Adrenal gland (tissue), 12 donors: ENCODE results near the gene CPNE7. TPM values are rescaled to one million over a fixed set of nuclear protein-coding genes. Genes with fewer than 3 reads are reported as not detected.

Experiments
- DNase-seq, 7 donors: peaks; one replicate each; pipeline ENCODE4 v3.0.0-alpha.2; 2019 to 2020
- H3K27ac ChIP-seq, 5 donors: fragments of 200-600 bp; sonication (generic) in 4 of 5; 1 replicate in 3 of 5; 2 replicates in 2 of 5; pipeline versions ENCODE4 v1.5.1 to v1.8.0; 2016 to 2020; ENCODE audit warnings: mild to moderate bottlenecking in 1 of 5
- H3K27me3 ChIP-seq: fragments of 200-600 bp; 2 replicates; pipeline ENCODE4 v1.8.0; 2021
- H3K36me3 ChIP-seq, 2 donors: fragments of 200-600 bp; replicated peaks in 1 of 2; 1 replicate in 1 of 2; 2 replicates in 1 of 2; pipeline versions ENCODE4 v1.5.1 to v1.8.0; 2018 to 2022
- H3K4me1 ChIP-seq, 2 donors: fragments of 200-600 bp; replicated peaks in 1 of 2; 1 replicate in 1 of 2; 2 replicates in 1 of 2; pipeline versions ENCODE4 v1.5.1 to v1.8.0; 2018 to 2021
- H3K4me3 ChIP-seq, 4 donors: fragments of 200-600 bp; sonication (generic) in 3 of 4; one replicate each; pipeline ENCODE4 v1.5.1; 2016 to 2018
- H3K9me3 ChIP-seq, 3 donors: fragments of 200-600 bp; sonication (generic) in 1 of 3; replicated peaks in 1 of 3; 1 replicate in 2 of 3; 2 replicates in 1 of 3; pipeline versions ENCODE4 v1.5.1 to v1.8.0; 2016 to 2021
- CTCF ChIP-seq, 6 experiments: fragments of 450-650 bp in 4 of 6; fragments of 200-600 bp in 2 of 6; sonication (generic) in 1 of 6; IDR thresholded peaks; 1 replicate in 5 of 6; 2 replicates in 1 of 6; pipeline versions ENCODE4 v1.5.1 to v1.8.0; 2016 to 2021; ENCODE audit warnings: antibody characterized with exemption in 6 of 6, mild to moderate bottlenecking in 2 of 6, moderate library complexity in 1 of 6
- POLR2A ChIP-seq, 2 donors: fragments of 450-650 bp; IDR thresholded peaks; one replicate each; pipeline ENCODE4 v1.6.1; 2017; ENCODE audit warnings: antibody characterized with exemption in 2 of 2, mild to moderate bottlenecking in 2 of 2, moderate library complexity in 1 of 2
- WGBS, 4 donors: extraction: QIAGEN DNeasy Blood & Tissue Kit in 2 of 4; methylation state at CpG; one replicate each; pipeline versions ENCODE4 v1.1.5 to v1.1.7; 2013 to 2017; 5-methylcytosine and 5-hydroxymethylcytosine counted together
- intact Hi-C, 2 donors: fragments of 100-400 bp; cut with DNase I; formaldehyde crosslinking; loops; one replicate each; pipeline versions ENCODE4 v1.14.1 to v1.15.0; 2022 to 2023
- polyA plus RNA-seq, 3 donors: library from polyadenylated mRNA; stranded (reverse); fragments of 200-250 nt in 2 of 3; fragments of 350-450 nt in 1 of 3; fragmentation: Illumina TruSeq in 1 of 3; extraction: RNeasy Lipid Tissue Mini Kit (QIAGEN cat#74804) in 1 of 3; gene quantifications; one replicate each; pipeline ENCODE4 v1.2.3, GENCODE V29; 2013 to 2014
- total RNA-seq, 9 donors: library from RNA; depleted of rRNA in 4 of 9; stranded (reverse); fragments of >200 nt in 4 of 9; fragments of 120-200 nt in 1 of 9; fragmentation: NEBNext Ultra II Directional in 1 of 9; extraction: Animal tissue kit (Norgen Biotek cat#: 25700) in 1 of 9; gene quantifications; one replicate each; pipeline versions ENCODE4 v1.1.0 to v1.2.4, GENCODE V29; 2013 to 2023
- donor health status: healthy with polysubstance abuse.
- donor health status: Bipolar disorder and iron deficiency.
- donor health status: DM: yes; HTN: yes; CAD: no.
- donor health status: DM: no; HTN: no; CAD: no.
- donor health status: DM: no; HTN: no; CAD: no.
- donor health status: DM: yes; HTN: yes; CAD: no.

Gene CPNE7
- total and polyA plus RNA-seq, 12 donors = 0.15 to 6.8 (median 0.52) TPM; not detected in 3

GRCh38 chr16:89571636-89572035 is 3.9 kb upstream of the CPNE7 start:
- H3K36me3 ChIP-seq = no peaks in the 10 kb centered on the region
- H3K27me3 ChIP-seq = peaks cover 30% of the 10 kb centered on the region
- intact Hi-C loops = no loop called here
- no peaks in the 10 kb centered on the region for H3K9me3 ChIP-seq
- H3K4me1 ChIP-seq = peaks cover 0 to 13% of the 10 kb centered on the region in 2 donors
- DNase-seq = no peak
- 88 to 92% (median 89%) methylated on average over 9 to 18 of the region's 18 CpGs for WGBS, 4 donors
- no peak overlapping the region for H3K27ac ChIP-seq
- TF ChIP-seq POLR2A (IDR thresholded peaks at IDR 0.05) = no peak
- TF ChIP-seq CTCF (IDR thresholded peaks at IDR 0.05) = no peak
- no peak overlapping the region for H3K4me3 ChIP-seq

- Histone ChIP-seq H3K27ac (no peak overlapping the region), H3K4me3 (no peak overlapping the region), H3K27me3 (peaks cover 32% of the 10 kb centered on the region), H3K9me3 (no peaks in the 10 kb centered on the region), H3K4me1 (peaks cover 0 to 13% of the 10 kb centered on the region in 2 donors), H3K36me3 (no peaks in the 10 kb centered on the region)
- intact Hi-C loops = no loop called here
- WGBS, 4 donors = 64 to 87% (median 80%) methylated on average over 9 to 14 of the region's 14 CpGs
- TF ChIP-seq POLR2A (IDR thresholded peaks at IDR 0.05) (no peak), CTCF (IDR thresholded peaks at IDR 0.05) (no peak)
- no peak for DNase-seq
Observed at GRCh38 chr16:89572073-89572484, 3.5 kb upstream of the CPNE7 start.

GRCh38 chr16:89572485-89573205 is 2.9 kb upstream of the CPNE7 start:
- intact Hi-C loops = no loop called here
- H3K27ac ChIP-seq = no peak overlapping the region
- 69 to 81% (median 77%) methylated on average over 12 to 19 of the region's 19 CpGs for WGBS, 4 donors
- no peak overlapping the region for H3K4me3 ChIP-seq
- no peak for TF ChIP-seq POLR2A (IDR thresholded peaks at IDR 0.05)
- no peak for TF ChIP-seq CTCF (IDR thresholded peaks at IDR 0.05)
- peaks cover 32% of the 10 kb centered on the region for H3K27me3 ChIP-seq
- no peak for DNase-seq
- no peaks in the 10 kb centered on the region for H3K36me3 ChIP-seq
- H3K9me3 ChIP-seq = no peaks in the 10 kb centered on the region
- H3K4me1 ChIP-seq = peaks cover 0 to 13% of the 10 kb centered on the region in 2 donors

- H3K4me1 ChIP-seq = peaks cover 0 to 13% of the 10 kb centered on the region in 2 donors
- peak overlapping the region in 1 of 4 donors; percentile 33 for H3K4me3 ChIP-seq
- no peak for DNase-seq
- H3K9me3 ChIP-seq = no peaks in the 10 kb centered on the region
- TF ChIP-seq CTCF (IDR thresholded peaks at IDR 0.05) (no peak), POLR2A (IDR thresholded peaks at IDR 0.05) (no peak)
- H3K27ac ChIP-seq = no peak overlapping the region
- H3K36me3 ChIP-seq = no peaks in the 10 kb centered on the region
- H3K27me3 ChIP-seq = peaks cover 32% of the 10 kb centered on the region
- WGBS, 4 donors = 69 to 84% (median 76%) methylated on average over 3 to 31 of the region's 31 CpGs
- intact Hi-C loops = no loop called here
Observed at GRCh38 chr16:89573826-89574680, 1.5 kb upstream of the CPNE7 start.
